SIG-M5 treated with dmso at 0.1 percent for 504 hours (cell line): Measurements from ENCODE around the gene BANK1.

ENCODE experiments used
- DNase-seq: peaks from one replicate; lab custom pipeline; 2025; ENCODE audit not compliant: unreplicated experiment; lab: John Stamatoyannopoulos, UW

Gene BANK1

GRCh38 chr4:101790521-101791181, at the start of gene BANK1:
TSS of gene BANK1 (plus strand) at chr4:101790730. CDS start at chr4:101790881, 151 bp downstream.
- peak; percentile 41 for DNase-seq

GRCh38 chr4:101753721-101754120, 36.8 kb upstream of the BANK1 start:
- no peak for DNase-seq

GRCh38 chr4:101756181-101756580, 34.3 kb upstream of the BANK1 start:
- DNase-seq = no peak

GRCh38 chr4:101761405-101761804, 29.1 kb upstream of the BANK1 start:
- no peak for DNase-seq

GRCh38 chr4:101762025-101762424, 28.5 kb upstream of the BANK1 start:
- no peak for DNase-seq

GRCh38 chr4:101762534-101762933, 28.0 kb upstream of the BANK1 start:
- no peak for DNase-seq

- no peak for DNase-seq
These were observed 27.0 kb upstream of the BANK1 start for GRCh38 chr4:101763576-101763975.

- DNase-seq = no peak
These were observed 15.7 kb upstream of the BANK1 start for GRCh38 chr4:101774807-101775206.

- no peak for DNase-seq
These were observed 13.1 kb upstream of the BANK1 start for GRCh38 chr4:101777431-101777830.

GRCh38 chr4:101780284-101780683, 10.2 kb upstream of the BANK1 start:
- no peak for DNase-seq

GRCh38 chr4:101782546-101782945, 8.0 kb upstream of the BANK1 start:
- no peak for DNase-seq

- no peak for DNase-seq
These were observed 5.6 kb upstream of the BANK1 start for GRCh38 chr4:101784957-101785356.

GRCh38 chr4:101785486-101785885, 5.0 kb upstream of the BANK1 start:
- DNase-seq = no peak

GRCh38 chr4:101787701-101788316, 2.7 kb upstream of the BANK1 start:
- no peak for DNase-seq

- DNase-seq = no peak
These were observed 640 bp downstream of the BANK1 start for GRCh38 chr4:101791182-101791558.

- no peak for DNase-seq
These were observed 1.6 kb downstream of the BANK1 start for GRCh38 chr4:101792056-101792590.

- DNase-seq = no peak
These were observed 2.9 kb downstream of the BANK1 start for GRCh38 chr4:101793397-101793796.

- no peak for DNase-seq
These were observed 4.3 kb downstream of the BANK1 start for GRCh38 chr4:101794806-101795205.

- no peak for DNase-seq
These were observed 5.2 kb downstream of the BANK1 start for GRCh38 chr4:101795704-101796103.

GRCh38 chr4:101801958-101802357, 11.4 kb downstream of the BANK1 start:
- DNase-seq = peak; percentile 29

GRCh38 chr4:101806914-101807313, 16.4 kb downstream of the BANK1 start:
- DNase-seq = no peak

GRCh38 chr4:101807351-101807750, 16.8 kb downstream of the BANK1 start:
- DNase-seq = no peak

GRCh38 chr4:101813604-101814003, 23.1 kb downstream of the BANK1 start:
- DNase-seq = no peak
